ENCODE data around the gene ZNF778. TPM values are rescaled to one million over a fixed set of nuclear protein-coding genes. Genes with fewer than 3 reads are reported as not detected.

The ZNF778 gene
- total and polyA plus RNA-seq, 2 of the 13 experiments (the other 11 are each of a cell fraction or from before 2014, with no cell fraction given) = 3.8 to 7.2 TPM

DNA sequence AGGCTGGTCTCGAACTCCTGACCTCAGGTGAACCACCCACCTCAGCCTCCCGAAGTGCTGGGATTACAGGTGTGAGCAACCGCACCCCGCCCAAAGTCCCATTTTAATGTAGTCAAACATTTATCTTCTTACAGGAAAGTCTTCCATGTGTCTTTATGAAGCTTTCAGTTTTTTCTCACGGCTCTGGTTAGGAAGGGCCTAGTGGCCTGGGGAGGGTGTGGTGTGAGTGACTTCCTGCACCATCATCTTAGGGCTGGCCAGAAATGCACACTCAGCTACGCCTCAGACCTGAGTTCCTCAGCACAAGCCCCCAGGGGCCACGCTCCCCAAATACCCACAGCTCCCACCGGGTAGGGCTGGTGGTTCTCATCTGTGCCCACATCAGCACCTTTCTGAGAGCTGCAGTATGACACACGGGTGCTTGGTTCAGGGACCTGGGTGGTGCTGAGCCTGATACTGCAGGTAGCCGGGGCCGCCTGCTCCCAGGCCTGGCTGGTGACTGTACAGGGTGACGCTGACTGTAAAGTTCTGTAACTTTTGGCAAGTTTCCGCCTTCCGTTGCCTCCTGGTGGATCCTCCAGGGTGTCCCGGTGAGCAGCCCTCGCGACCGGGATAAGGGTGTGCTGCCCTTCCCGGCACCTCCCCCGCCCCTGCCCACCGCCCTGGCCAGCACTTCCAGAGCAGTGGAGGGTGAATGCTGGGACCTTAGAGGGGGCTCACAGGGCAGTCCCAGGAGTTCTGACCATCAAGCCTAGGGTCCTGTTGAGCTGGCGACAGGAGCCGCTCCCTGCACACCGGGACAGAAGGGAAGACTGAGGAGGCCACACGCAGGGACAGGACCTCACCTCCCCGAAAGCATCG is 52.5 kb downstream of the ZNF778 start:
- Histone ChIP-seq H3K4me2 (ENCODE audit: low read depth, low read length) (no peak overlapping the region), H3K9ac (ENCODE audit: insufficient read depth, low read depth, low read length) (no peak overlapping the region), H3K36me3 (replicated peaks in 1 of 2; ENCODE audit: control insufficient read depth in 1 of 2, insufficient read depth in 2 of 2, low read length in 2 of 2) (peaks cover 46 to 71% of the 10 kb centered on the region in 2 experiments; a peak in 4 of 5 replicates), H3K9me3 (ENCODE audit: low read length) (no peaks in the 10 kb centered on the region), H3K4me3 (replicated peaks in 1 of 3; ENCODE audit: insufficient read depth in 1 of 3, low read depth in 2 of 3, low read length in 3 of 3) (no peak overlapping the region), H3K27ac (ENCODE audit: extremely low read length, insufficient read depth, low read length) (no peak overlapping the region), H3K4me1 (ENCODE audit: insufficient read depth, low read length) (no peaks in the 10 kb centered on the region), H3K79me2 (ENCODE audit: insufficient read depth, low read length) (peaks cover 2% of the 10 kb centered on the region), H2AFZ (ENCODE audit: low read length) (no peak overlapping the region), H4K20me1 (ENCODE audit: insufficient read depth, low read length) (peaks cover 5% of the 10 kb centered on the region; the same call in 1 of the 2 replicates), H3K27me3 (ENCODE audit: control insufficient read depth in 1 of 2, insufficient read depth in 2 of 2, low read length in 2 of 2) (no peaks in the 10 kb centered on the region)
- TF ChIP-seq, protein P1, sequence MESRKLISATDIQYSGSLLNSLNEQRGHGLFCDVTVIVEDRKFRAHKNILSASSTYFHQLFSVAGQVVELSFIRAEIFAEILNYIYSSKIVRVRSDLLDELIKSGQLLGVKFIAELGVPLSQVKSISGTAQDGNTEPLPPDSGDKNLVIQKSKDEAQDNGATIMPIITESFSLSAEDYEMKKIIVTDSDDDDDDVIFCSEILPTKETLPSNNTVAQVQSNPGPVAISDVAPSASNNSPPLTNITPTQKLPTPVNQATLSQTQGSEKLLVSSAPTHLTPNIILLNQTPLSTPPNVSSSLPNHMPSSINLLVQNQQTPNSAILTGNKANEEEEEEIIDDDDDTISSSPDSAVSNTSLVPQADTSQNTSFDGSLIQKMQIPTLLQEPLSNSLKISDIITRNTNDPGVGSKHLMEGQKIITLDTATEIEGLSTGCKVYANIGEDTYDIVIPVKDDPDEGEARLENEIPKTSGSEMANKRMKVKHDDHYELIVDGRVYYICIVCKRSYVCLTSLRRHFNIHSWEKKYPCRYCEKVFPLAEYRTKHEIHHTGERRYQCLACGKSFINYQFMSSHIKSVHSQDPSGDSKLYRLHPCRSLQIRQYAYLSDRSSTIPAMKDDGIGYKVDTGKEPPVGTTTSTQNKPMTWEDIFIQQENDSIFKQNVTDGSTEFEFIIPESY (CRISPR knock-in tag; IDR thresholded peaks at IDR 0.05) = peak; percentile 81; the same call in 1 of the 2 replicates
- TF ChIP-seq ZNF891 (CRISPR knock-in tag; IDR thresholded peaks at IDR 0.05) (0 out of 2 replicates have a peak, but pooled peaks have one; percentile 50), SRY (CRISPR knock-in tag; IDR thresholded peaks at IDR 0.05) (no peak)
- TF ChIP-seq, protein P2, sequence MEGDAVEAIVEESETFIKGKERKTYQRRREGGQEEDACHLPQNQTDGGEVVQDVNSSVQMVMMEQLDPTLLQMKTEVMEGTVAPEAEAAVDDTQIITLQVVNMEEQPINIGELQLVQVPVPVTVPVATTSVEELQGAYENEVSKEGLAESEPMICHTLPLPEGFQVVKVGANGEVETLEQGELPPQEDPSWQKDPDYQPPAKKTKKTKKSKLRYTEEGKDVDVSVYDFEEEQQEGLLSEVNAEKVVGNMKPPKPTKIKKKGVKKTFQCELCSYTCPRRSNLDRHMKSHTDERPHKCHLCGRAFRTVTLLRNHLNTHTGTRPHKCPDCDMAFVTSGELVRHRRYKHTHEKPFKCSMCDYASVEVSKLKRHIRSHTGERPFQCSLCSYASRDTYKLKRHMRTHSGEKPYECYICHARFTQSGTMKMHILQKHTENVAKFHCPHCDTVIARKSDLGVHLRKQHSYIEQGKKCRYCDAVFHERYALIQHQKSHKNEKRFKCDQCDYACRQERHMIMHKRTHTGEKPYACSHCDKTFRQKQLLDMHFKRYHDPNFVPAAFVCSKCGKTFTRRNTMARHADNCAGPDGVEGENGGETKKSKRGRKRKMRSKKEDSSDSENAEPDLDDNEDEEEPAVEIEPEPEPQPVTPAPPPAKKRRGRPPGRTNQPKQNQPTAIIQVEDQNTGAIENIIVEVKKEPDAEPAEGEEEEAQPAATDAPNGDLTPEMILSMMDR (CRISPR knock-in tag; IDR thresholded peaks at IDR 0.05) = 0 out of 2 replicates have a peak, but pooled peaks have one; percentile 4
- WGBS (ENCODE audit: low lambda C conversion rate) = 98% methylated on average over 26 of the region's 27 CpGs
- CTCF ChIA-PET (ENCODE audit: low intra/inter-chr PET ratio, low total read pairs) = no interaction called here
- intact Hi-C loops (cut with micrococcal nuclease; ENCODE audit: unreplicated experiment) (no loop called here), in situ Hi-C loops (cut with HindIII; ENCODE audit: extremely low pct_ligation_motif_present, low pct_unique_long_range_greater_than_20kb) (loop anchor here (10.0 kb wide), 1 partner anchor 55 kb away; no protein-coding TSS in a partner anchor)
- FAIRE-seq = no peak
- peak; percentile 12 for ATAC-seq
- DNase-seq (ENCODE audit: low spot score) = no peak
- BruUV-seq (replicated peaks) = no TSS peak
- POLR2A ChIA-PET = no interaction called here

Measured in HepG2 (cell line).